Measurements from ENCODE around the gene SRPK2.

DNA sequence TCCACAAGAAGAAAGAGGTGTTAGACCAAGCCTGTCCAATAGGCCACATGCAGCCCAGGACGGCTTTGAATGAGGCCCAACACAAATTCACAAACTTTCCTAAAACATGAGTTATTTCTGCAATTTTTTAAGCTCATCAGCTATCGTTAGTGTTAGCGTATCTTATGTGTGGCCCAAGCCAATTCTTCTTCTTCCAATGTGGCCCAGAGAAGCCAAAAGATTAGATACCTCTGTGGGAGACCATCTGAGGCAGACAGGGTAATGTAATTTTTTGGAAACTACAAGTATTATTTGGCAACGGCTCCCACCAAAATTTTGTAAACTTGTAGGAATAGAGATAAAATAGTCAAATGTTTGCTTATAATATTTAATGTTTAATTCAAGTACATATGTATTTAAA is 153.8 kb downstream of the SRPK2 start:
- TF ChIP-seq, protein P1, sequence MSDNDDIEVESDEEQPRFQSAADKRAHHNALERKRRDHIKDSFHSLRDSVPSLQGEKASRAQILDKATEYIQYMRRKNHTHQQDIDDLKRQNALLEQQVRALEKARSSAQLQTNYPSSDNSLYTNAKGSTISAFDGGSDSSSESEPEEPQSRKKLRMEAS (IDR thresholded peaks at IDR 0.05) = no peak
- TF ChIP-seq, protein P2, sequence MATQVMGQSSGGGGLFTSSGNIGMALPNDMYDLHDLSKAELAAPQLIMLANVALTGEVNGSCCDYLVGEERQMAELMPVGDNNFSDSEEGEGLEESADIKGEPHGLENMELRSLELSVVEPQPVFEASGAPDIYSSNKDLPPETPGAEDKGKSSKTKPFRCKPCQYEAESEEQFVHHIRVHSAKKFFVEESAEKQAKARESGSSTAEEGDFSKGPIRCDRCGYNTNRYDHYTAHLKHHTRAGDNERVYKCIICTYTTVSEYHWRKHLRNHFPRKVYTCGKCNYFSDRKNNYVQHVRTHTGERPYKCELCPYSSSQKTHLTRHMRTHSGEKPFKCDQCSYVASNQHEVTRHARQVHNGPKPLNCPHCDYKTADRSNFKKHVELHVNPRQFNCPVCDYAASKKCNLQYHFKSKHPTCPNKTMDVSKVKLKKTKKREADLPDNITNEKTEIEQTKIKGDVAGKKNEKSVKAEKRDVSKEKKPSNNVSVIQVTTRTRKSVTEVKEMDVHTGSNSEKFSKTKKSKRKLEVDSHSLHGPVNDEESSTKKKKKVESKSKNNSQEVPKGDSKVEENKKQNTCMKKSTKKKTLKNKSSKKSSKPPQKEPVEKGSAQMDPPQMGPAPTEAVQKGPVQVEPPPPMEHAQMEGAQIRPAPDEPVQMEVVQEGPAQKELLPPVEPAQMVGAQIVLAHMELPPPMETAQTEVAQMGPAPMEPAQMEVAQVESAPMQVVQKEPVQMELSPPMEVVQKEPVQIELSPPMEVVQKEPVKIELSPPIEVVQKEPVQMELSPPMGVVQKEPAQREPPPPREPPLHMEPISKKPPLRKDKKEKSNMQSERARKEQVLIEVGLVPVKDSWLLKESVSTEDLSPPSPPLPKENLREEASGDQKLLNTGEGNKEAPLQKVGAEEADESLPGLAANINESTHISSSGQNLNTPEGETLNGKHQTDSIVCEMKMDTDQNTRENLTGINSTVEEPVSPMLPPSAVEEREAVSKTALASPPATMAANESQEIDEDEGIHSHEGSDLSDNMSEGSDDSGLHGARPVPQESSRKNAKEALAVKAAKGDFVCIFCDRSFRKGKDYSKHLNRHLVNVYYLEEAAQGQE (IDR thresholded peaks at IDR 0.05) = no peak
- TF ChIP-seq JUND (IDR thresholded peaks at IDR 0.05) = no peak
